Measurements from ENCODE around the gene ROCK2.
"Not testable (repeated sequence)": the region's sequence is repeated elsewhere in the genome, so short reads cannot be mapped to it uniquely, and the experiment has no call there.

ROCK2 gene

DNA sequence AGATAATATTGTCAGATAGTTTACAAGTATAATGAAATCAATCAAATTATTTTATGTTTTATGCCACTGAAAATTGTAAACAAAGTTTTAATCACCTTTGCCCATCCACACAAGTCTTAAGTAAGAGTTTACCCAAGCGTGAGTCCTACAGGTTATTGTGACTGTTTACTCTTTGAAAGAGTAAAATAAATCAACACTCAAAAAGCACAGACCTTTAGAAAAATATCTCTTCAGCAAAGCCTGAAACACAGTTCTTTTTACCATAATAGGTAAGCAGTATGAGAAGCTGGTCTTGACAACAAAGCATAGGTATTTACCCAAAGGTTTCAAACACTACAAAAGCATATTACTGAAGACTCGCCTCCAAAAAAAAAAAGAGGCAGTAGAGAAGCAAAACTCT lies 3.7 kb downstream of the ROCK2 start:
- DNase-seq (ENCODE audit: low spot score): no peak

DNA sequence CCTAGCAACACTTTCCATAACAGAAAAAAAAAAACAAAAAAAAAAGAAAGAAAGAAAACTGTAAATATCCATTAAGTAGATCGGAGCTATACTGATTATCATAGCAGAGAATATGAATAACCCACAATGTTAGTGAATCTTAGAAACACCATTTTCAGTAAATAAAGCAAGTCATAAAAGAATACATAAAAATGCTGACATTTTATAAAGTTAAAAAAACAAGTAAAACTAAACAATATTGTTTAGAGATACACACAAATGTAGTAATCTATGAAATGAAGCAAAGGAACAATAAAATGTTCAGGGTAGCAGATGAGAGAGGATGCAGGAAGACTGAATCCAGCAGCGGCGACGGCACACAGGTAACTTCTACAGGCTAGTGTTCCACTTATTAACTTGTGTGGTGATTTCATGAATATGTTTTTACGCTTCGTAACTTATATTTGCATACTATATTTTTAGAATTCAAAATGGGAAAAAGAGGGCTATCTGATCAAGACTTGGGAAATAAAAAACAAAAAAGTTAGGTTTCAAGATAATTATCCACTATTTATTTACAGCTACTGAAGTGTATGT lies 4.8 kb downstream of the ROCK2 start:
- no peak for DNase-seq (ENCODE audit: low spot score)

DNA sequence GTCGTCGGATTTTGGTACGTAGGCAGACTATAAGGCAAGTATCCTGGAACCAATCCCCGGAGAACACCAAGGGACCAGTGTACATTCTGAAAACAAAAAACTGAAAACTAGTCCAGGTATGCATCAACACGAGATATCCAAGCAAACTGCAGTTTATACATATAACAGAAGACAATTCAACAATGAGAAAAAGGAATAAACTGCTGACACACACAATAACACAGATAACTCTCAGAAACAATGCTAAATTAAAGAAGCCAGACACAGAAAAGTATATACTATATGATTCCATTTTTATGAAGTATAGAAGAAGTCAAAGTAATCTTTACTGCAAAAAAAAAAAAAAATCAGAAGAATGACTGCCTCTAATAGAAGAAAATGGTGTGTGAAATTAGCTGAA lies 5.9 kb downstream of the ROCK2 start:
- no peak for DNase-seq (ENCODE audit: low spot score)

- DNase-seq (ENCODE audit: low spot score): no peak
Measured at GRCh38 chr2:11337909-11338308, 6.5 kb downstream of the ROCK2 start.

- DNase-seq (ENCODE audit: low spot score): no peak
Measured at GRCh38 chr2:11336189-11336588, 8.2 kb downstream of the ROCK2 start.

DNA sequence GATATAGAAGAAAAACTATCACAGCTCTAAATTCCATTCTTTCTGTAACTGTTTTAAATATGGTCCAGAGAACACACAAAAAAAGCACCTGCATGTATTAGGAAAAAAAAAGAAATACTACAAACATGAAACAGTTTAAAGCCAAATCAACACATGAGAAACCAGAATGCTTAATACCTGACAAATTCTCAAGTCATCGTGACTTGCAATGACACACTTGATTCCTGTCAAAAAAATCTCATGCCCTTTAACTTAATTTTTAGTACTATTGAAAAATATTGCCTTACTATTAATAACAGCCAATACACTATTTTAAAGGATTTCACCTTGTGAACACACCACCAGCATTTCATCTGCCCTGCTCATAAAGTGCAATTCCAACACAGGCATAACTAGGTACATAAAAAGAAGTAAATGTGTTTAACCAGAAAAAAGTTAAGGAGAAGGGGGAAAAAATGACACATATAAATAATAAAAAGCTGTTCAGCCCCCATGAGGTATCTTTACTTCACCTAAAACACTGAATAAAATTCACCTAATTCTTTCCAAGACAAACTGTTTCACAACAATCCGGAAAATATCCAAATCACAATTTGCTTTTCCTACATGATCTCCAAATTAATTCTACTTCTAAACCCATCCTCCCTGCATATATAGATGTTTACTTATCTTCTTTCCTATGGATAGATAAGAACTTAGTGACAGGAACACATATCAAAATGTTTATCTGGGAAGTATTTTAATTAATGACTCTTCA lies 10.8 kb downstream of the ROCK2 start:
- DNase-seq (ENCODE audit: low spot score): no peak

DNA sequence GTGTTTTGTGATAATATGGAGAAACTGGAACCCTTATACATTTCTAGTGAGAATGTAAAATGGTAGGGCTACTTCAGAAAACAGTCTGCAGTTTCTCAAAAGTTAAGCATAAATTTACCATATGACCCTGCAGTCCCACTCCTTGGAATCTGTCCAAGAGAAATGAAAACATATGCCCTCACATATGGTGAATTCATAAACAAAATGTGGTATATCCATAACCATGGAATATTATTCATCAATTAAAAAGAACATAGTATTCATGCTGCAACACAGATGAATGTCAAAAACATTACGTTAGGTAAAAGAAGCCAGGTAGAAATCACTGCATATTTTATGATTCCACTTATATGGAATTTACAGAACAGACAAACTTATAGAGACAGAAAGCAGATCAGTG lies 11.8 kb downstream of the ROCK2 start:
- no peak for DNase-seq (ENCODE audit: low spot score)

DNA sequence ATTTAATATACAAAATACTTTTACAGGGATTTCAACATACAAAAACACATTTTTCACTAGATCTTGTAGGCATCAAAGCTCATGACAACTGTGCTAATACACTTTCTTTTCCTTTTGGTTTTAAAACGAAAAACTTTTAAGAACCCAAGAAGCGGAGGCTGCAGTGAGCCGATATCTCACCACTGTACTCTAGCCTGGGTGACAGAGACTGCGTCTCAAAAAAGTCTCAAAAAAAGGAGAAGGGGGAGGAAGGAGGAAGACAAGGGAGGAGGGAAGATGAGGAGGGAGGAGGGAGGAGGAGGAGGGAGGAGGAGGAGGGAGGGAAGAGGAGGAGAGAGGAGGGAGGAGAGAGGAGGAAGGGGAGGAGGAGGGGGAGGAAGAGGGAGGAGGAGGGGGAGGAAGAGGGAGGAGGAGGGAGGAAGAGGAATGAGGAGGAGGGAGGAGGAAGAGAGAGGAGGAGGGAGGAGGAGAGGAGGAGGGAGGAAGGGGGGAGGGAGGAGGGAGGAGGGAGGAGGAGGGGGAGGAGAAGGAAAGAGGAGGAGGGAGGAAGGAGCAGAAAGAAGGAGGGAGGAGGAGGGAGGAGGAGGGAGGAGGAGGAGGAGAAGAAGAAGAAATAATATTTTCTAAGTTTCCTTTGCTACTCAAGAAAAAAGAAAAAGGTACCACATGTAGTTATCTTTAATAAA lies 13.8 kb downstream of the ROCK2 start:
- no peak for DNase-seq (ENCODE audit: low spot score)

DNA sequence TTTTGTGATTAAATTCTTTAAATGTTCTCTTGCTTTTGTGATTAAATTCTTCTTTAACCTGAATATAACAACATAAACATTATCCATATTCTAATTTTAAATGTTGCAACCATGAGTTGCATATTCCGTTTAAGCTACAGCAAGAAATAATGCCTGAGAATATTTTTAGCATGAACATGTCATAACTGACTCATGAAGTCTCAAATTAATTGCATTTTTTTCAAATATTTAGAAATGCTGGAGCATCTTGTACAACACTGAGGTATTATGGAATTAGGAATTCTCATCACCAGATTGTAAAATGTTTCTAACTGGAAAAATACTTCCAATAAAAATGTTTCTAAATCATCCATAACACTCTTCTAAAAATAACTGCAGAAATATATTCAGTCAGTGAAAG lies 14.7 kb downstream of the ROCK2 start:
- no peak for DNase-seq (ENCODE audit: low spot score)

- not testable (repeated sequence) for DNase-seq (ENCODE audit: low spot score)
Measured at GRCh38 chr2:11328522-11328921, 15.9 kb downstream of the ROCK2 start.

DNA sequence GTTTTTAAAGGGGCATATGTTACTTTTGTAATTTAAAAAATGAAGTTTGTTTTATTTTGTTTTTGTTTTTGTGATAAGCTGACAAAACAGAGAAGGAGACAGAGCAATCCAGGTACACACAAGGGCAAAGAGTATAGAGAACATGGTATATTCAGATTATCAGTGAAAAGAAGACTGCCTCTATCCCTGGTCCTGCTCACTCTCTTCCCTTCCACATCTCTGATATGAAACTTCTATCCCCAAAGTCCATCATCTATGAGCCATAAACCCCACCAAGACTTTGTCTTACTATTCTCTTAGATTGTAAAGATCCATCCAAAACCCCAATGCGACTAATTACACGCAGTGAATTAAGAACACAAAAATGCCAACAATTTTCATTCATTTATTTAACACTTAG lies 16.6 kb downstream of the ROCK2 start:
- DNase-seq (ENCODE audit: low spot score): no peak

DNA sequence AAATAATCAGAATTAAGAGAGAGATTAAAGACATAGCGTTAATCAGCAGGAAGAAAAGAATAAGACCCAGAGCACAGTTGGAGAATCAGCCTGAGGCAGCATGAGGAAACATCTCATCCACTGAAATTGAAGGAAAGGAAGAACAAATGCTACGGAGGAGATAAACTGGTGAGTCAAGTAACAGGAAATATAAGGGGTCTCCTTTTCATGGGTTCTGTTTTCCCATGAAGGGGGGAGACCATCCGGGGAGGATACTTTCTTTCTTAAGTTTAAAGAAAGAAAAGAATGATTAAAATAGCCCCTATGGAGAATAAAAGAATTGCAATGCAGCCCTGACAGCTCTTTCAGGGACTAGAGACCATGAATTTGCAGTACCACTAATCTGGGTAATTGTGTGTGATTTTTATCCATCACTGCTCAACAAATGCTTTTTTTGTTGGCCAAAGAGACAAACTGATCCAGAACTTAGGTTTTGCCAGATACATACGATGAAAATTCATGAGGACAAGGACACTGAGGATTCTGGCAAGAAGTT lies 17.7 kb downstream of the ROCK2 start:
- no peak for DNase-seq (ENCODE audit: low spot score)

- DNase-seq (ENCODE audit: low spot score): no peak
Measured at GRCh38 chr2:11325961-11326676, 18.3 kb downstream of the ROCK2 start.

GRCh38 chr2:11321847-11322246 lies 22.6 kb downstream of the ROCK2 start:
- DNase-seq (ENCODE audit: low spot score): no peak

DNA sequence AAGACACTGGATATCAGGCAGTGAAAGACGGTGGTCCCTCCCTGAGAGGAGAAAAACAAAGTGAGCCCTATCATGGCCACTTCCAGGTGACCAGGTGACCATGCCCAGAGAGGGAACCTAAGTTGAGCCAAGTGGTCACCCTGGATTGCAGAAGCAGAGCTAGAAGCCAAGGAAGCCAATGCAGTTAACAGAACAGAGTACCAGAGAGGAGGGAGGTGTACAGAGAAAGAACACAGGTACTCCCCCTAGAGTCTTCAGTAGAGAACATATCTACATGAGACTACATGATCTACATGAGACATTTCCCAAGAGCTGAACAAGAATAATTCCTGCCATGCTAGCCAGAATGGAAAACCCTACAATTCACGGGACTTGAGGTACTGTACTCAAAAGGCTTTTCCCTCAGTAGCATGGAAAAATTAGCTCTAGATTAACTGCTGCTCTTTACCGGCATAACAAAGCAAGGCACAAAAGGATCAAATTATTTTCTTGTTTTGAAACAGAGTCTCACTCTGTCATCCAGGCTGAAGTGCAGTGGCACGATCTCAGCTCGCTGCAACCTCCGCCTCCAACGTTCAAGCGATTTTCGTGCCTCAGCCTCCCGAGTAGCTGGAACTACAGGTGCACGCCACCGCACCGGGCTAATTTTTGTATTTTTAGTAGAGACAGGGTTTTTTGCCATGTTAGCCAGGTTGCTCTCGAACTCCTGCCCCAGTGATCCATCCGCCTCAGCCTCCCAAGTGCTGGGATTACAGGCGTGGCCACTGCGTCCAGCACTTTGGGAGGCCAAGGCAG lies 23.5 kb downstream of the ROCK2 start:
- no peak for DNase-seq (ENCODE audit: low spot score)

GRCh38 chr2:11319939-11320338 lies 24.5 kb downstream of the ROCK2 start:
- no peak for DNase-seq (ENCODE audit: low spot score)

GRCh38 chr2:11315074-11315705 lies 29.2 kb downstream of the ROCK2 start:
- no peak for DNase-seq (ENCODE audit: low spot score)

GRCh38 chr2:11314487-11314886 lies 29.9 kb downstream of the ROCK2 start:
- DNase-seq (ENCODE audit: low spot score): no peak

- no peak for DNase-seq (ENCODE audit: low spot score)
Measured at GRCh38 chr2:11312770-11313471, 31.5 kb downstream of the ROCK2 start.

DNA sequence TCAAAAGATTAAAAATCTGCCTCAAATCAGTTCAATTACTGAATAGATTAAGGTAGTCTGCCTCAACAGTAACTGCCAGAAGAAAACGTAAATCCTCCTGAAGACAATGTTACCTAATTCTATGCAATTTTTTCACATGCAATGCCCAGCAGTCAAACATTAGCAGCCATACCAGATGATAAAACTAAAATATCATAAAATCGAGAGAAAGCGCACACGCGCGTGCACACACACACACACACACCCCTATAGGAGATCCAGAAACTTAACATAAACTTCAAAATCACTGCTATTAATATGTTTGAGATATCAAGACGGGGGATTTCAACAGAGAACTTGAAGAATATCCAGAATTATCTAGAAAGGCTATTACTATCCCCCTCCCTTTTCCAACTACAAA lies 32.9 kb downstream of the ROCK2 start:
- DNase-seq (ENCODE audit: low spot score): no peak

- no peak for DNase-seq (ENCODE audit: low spot score)
Measured at GRCh38 chr2:11310212-11310611, 34.2 kb downstream of the ROCK2 start.

Data from activated CD4-positive, alpha-beta T cell treated with anti-CD3 and anti-CD28 coated beads, Interleukin-2, Interleukin-4, amounts not matched to agents 100 ng/mL and 50 ng/mL, durations not matched to agents 16 hours and 8 hours (primary cell).